ENCODE data around the gene UBAP1L.

Gene UBAP1L

DNA sequence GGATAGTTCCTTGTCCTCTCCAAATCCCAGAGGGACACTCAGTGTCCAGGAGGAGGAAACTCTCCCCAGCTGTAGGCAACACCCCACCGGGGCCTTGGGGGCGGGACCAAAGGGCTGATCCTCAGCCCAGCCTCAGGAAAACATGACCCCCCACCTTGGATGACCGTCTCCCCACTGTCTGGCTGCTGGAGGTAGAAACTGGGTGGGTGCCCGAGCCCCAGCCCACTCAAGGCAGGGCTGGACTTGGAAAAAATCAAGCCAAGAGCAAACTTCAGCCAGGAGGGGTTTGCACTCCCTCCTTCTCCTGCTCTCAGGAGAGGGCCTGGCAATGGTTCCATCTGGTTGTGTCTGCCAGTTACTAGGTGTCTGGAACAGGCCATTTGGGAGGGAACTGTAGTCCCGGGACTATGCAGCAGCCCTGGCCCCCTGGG, 43.6 kb downstream of the UBAP1L start:
- no peak for DNase-seq (ENCODE audit: low spot score)
- TF ChIP-seq, protein P1, sequence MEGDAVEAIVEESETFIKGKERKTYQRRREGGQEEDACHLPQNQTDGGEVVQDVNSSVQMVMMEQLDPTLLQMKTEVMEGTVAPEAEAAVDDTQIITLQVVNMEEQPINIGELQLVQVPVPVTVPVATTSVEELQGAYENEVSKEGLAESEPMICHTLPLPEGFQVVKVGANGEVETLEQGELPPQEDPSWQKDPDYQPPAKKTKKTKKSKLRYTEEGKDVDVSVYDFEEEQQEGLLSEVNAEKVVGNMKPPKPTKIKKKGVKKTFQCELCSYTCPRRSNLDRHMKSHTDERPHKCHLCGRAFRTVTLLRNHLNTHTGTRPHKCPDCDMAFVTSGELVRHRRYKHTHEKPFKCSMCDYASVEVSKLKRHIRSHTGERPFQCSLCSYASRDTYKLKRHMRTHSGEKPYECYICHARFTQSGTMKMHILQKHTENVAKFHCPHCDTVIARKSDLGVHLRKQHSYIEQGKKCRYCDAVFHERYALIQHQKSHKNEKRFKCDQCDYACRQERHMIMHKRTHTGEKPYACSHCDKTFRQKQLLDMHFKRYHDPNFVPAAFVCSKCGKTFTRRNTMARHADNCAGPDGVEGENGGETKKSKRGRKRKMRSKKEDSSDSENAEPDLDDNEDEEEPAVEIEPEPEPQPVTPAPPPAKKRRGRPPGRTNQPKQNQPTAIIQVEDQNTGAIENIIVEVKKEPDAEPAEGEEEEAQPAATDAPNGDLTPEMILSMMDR (IDR thresholded peaks at IDR 0.05; ENCODE audit: extremely low read depth, missing control alignments): no peak

DNA sequence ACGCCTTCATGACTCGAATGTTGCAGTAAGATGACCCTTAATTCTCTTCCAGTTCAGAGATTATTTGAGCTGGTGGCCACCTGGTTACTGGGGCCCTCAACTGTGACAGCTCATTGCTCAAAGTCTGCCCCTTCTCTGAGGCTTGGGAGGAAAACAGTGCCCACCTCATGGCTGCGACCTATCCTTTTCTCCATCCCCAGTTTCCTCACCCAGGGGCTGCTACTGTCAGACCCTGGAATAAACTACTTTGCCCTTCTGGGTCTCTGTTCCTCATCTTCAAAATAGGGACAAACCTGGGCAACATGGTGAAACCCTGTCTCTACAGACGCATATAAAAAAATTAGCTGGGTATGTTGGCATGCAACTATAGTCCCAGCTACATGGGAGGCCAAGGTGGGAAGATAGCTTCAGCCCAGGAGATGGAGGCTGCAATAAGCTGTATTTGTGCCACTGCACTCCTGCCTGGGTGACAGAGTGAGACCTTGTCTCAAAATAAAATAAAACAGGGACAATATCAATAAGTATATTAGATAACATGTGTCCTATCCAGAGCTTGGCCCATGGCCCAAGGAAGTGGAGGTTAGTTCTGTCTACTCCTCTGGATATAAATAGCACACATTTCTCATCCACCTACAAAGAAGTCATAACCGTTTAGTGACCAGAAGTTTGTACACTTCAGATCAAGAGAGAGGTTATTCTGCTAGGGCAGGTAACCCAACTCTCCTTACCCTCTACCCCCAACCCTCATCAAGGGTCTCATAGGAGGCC, 45.0 kb downstream of the UBAP1L start:
- DNase-seq (ENCODE audit: low spot score): no peak
- TF ChIP-seq, protein P1 (IDR thresholded peaks at IDR 0.05; ENCODE audit: extremely low read depth, missing control alignments): no peak

DNA sequence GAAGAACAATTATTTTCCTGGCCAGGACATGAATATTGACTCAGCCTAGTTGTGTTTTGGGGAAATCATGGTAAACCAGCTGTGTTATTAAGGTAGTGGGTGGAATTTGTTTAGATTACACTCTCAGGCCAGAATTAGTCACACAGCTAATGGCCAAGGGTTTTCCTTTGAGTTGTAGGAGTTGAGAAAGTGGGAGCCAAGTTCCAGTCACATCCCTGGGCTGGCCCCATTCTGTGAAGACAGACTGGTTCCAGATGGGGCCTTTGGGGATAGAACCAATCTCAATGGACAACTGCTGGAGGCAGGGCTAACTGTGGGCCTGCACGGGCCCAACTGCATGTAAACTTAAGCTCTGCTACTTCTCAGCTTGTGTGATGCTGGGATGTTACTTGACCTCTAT, 45.8 kb downstream of the UBAP1L start:
- TF ChIP-seq, protein P1 (IDR thresholded peaks at IDR 0.05; ENCODE audit: extremely low read depth, missing control alignments): no peak
- no peak for DNase-seq (ENCODE audit: low spot score)

DNA sequence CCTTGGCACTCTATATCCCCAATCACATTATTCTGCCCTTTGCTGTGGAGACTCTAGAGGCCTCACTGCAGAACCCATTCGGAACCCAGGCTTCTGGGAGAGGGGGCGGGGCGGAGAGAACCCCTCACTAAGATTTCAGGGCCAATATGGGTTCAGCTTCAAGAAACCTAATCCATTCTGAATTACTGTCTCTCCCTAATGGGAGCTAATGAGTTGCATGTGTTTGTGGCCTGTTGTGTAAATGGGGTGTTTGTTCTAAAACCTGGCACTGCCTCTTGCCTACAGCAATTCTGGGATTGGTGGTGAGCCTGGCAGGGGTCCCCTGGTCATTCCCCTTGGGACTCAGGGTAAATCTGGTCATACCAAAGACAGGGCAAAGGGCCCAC, 46.6 kb downstream of the UBAP1L start:
- TF ChIP-seq, protein P1 (IDR thresholded peaks at IDR 0.05; ENCODE audit: extremely low read depth, missing control alignments): no peak
- no peak for DNase-seq (ENCODE audit: low spot score)

DNA sequence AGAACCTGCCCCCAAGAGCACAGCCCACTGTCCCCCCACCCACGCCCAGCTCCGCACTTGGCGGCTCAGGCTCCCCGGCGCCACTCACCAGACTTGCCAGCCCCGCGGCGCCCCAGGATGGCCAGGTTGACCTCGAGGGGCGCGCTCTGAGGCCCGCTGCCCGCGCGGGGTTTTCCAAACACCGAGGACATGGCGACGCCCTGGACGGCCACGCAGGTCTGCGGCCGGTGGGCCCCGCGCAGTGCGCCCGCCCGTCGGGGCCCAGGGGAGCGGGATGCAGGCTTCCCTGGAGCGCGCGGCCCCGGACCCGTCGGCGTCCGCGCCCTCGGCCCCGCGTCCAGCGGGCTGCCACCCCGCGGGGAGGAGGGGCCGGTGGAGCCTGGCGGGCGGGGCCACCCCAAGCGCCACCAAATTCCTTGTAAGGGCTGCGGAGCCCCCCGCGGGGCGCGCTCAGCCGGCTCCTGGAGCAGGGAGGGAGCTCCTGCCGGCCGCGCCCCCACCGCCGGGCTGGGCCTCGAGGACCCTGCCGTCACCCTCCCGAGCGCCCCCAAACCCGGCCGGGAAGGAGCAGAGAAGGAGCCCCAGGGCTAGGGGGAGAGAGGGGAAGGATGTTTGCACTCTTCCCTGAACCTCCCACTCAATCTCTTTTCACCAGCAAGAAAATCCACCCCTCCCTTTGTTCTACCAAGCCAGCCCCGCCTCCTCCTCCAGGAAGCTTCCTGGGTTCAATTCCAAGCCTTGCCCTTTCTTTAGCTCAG, 47.2 kb downstream of the UBAP1L start, which contains the start of gene RASL12:
RASL12 (minus strand) TSS at position 347 of the 758 bp plus-strand sequence; CDS start at position 191, 156 bp downstream.
- no peak for DNase-seq (ENCODE audit: low spot score)
- TF ChIP-seq, protein P1 (IDR thresholded peaks at IDR 0.05; ENCODE audit: extremely low read depth, missing control alignments): no peak

DNA sequence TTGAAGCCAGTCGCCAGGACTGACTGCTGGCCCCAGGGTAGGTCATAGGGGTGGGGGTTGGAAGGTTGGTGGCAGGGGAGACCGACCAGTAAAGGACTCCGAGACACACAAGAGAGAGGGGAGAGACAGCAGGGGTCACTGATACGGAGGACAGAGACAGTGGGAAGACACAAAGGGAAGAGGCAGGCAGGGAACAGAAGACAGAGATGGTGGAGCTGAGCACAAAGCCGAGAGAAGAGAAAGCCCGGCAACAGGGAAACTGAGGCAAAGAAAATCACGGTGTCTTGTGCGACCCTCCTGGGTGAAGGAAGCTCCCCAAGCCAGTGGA, 47.7 kb downstream of the UBAP1L start:
- no peak for DNase-seq (ENCODE audit: low spot score)
- TF ChIP-seq, protein P1 (IDR thresholded peaks at IDR 0.05; ENCODE audit: extremely low read depth, missing control alignments): no peak

DNA sequence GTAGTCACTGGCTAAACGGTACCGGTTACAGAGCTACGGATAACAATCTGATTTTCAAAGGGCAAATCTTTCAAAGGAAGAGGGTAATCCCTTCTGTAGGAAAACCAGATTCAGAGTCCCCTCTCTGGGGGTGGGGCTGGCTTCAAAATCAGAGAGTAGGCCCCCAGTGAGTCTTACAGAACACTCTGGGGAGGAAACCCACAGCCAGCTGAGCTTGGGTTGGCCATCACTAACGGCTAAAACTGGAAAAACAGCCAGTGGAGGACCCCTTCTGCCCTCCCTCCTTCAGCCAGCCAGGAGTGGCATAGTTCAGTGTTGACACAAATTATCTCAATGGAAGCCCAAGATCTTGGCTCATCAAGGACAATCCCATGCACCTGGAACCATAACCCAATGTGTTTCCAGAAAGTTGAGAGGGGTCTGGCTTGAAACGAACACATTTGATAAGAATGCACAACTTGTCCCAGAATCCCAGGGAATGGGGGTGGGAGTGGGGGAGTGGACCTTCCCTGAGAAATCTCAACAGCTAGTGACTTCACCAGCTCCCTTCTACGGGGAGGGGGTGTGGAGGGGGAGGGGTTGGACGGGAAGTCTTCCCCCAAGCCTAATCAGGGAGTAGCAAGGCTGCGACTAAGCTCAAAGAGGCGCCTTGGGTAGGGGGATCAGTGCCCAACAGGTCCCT, 48.2 kb downstream of the UBAP1L start:
- no peak for DNase-seq (ENCODE audit: low spot score)
- TF ChIP-seq, protein P1 (IDR thresholded peaks at IDR 0.05; ENCODE audit: extremely low read depth, missing control alignments): no peak

Measured in GM20000 (cell line).